ENCODE results near the gene HOOK2. TPM values are rescaled to one million over a fixed set of nuclear protein-coding genes. Genes with fewer than 3 reads are reported as not detected.

The HOOK2 gene
- polyA plus RNA-seq, 1 donor from 2014 or later: 28.4 TPM

GRCh38 chr19:12749938-12750521 lies 25.3 kb downstream of the HOOK2 start:
- Histone ChIP-seq H3K9me2 (ENCODE audit: insufficient read depth, low read length) (no peaks in the 10 kb centered on the region), H3K4me3 (ENCODE audit: low read length) (no peak overlapping the region), H3K36me3 (ENCODE audit: insufficient read depth, low read length) (no peaks in the 10 kb centered on the region), H3F3A (ENCODE audit: insufficient read depth, low read length, poor library complexity, severe bottlenecking) (no peaks in the 10 kb centered on the region), H3K9ac (ENCODE audit: low read length) (no peak overlapping the region), H2AFZ (ENCODE audit: low read depth, low read length) (no peak overlapping the region), H3K27ac (ENCODE audit: low read length) (no peak overlapping the region), H3K4me2 (ENCODE audit: low read length) (no peak overlapping the region), H3K27me3 (ENCODE audit: insufficient read depth, low read depth, low read length) (peaks cover 20% of the 10 kb centered on the region), H4K20me1 (ENCODE audit: insufficient read depth) (no peaks in the 10 kb centered on the region), H3K79me2 (replicated peaks; ENCODE audit: insufficient read depth, low read length) (no peaks in the 10 kb centered on the region), H3K9me3 (ENCODE audit: low read length) (no peaks in the 10 kb centered on the region)
- TF ChIP-seq CTCF (IDR thresholded peaks at IDR 0.05; ENCODE audit: poor library complexity, severe bottlenecking) (no peak), MXI1 (conservative IDR thresholded peaks at IDR 0.05; ENCODE audit: poor library complexity, severe bottlenecking) (no peak), REST (IDR thresholded peaks at IDR 0.05; ENCODE audit: borderline replicate concordance) (no peak), SMC3 (conservative IDR thresholded peaks at IDR 0.05; ENCODE audit: poor library complexity) (no peak), RAD21 (conservative IDR thresholded peaks at IDR 0.05) (no peak), EP300 (conservative IDR thresholded peaks at IDR 0.05; ENCODE audit: poor library complexity, severe bottlenecking) (no peak), TAF1 (IDR thresholded peaks at IDR 0.05; ENCODE audit: low read depth) (no peak), EZH2 (IDR thresholded peaks at IDR 0.05; ENCODE audit: borderline replicate concordance, insufficient read depth, low read length, poor library complexity, severe bottlenecking) (no peak), POLR2AphosphoS5 (IDR thresholded peaks at IDR 0.05) (no peak)

GRCh38 chr19:12748489-12748888 lies 26.9 kb downstream of the HOOK2 start:
- Histone ChIP-seq H3K36me3 (ENCODE audit: insufficient read depth, low read length) (no peaks in the 10 kb centered on the region), H3K4me3 (ENCODE audit: low read length) (no peak overlapping the region), H3K27me3 (ENCODE audit: insufficient read depth, low read depth, low read length) (peaks cover 20% of the 10 kb centered on the region), H2AFZ (ENCODE audit: low read depth, low read length) (no peak overlapping the region), H3K9ac (ENCODE audit: low read length) (no peak overlapping the region), H3K79me2 (replicated peaks; ENCODE audit: insufficient read depth, low read length) (no peaks in the 10 kb centered on the region), H3K4me2 (ENCODE audit: low read length) (no peak overlapping the region), H4K20me1 (ENCODE audit: insufficient read depth) (no peaks in the 10 kb centered on the region), H3F3A (ENCODE audit: insufficient read depth, low read length, poor library complexity, severe bottlenecking) (no peaks in the 10 kb centered on the region), H3K9me2 (ENCODE audit: insufficient read depth, low read length) (no peaks in the 10 kb centered on the region), H3K27ac (ENCODE audit: low read length) (no peak overlapping the region), H3K9me3 (ENCODE audit: low read length) (no peaks in the 10 kb centered on the region)
- TF ChIP-seq MXI1 (conservative IDR thresholded peaks at IDR 0.05; ENCODE audit: poor library complexity, severe bottlenecking) (no peak), REST (IDR thresholded peaks at IDR 0.05; ENCODE audit: borderline replicate concordance) (no peak), EZH2 (IDR thresholded peaks at IDR 0.05; ENCODE audit: borderline replicate concordance, insufficient read depth, low read length, poor library complexity, severe bottlenecking) (no peak), EP300 (conservative IDR thresholded peaks at IDR 0.05; ENCODE audit: poor library complexity, severe bottlenecking) (no peak), RAD21 (conservative IDR thresholded peaks at IDR 0.05) (no peak), CTCF (IDR thresholded peaks at IDR 0.05; ENCODE audit: poor library complexity, severe bottlenecking) (no peak), TAF1 (IDR thresholded peaks at IDR 0.05; ENCODE audit: low read depth) (no peak)

All from neural cell (in vitro differentiated cells).